K562 (cell line): ENCODE data around the gene MTOR. TPM values are rescaled to one million over a fixed set of nuclear protein-coding genes. Genes with fewer than 3 reads are reported as not detected.

Experiments used
- KLF13 ChIP-seq: fragments of 450-650 bp; IDR thresholded peaks from 2 replicates; pipeline ENCODE4 v1.6.1; 2016; ENCODE audit warnings: missing genetic modification characterization, low read depth, mild to moderate bottlenecking, missing compliant biosample characterization, moderate library complexity, borderline replicate concordance
- MXD1 ChIP-seq: fragments of 250-450 bp; sonication (Bioruptor Pico); IDR thresholded peaks from 2 replicates; pipeline ENCODE4 v1.8.0; 2021; ENCODE audit warnings: borderline replicate concordance, mild to moderate bottlenecking, moderate library complexity; ENCODE audit not compliant: poor library complexity, severe bottlenecking
- PKNOX1 ChIP-seq: fragments of 450-650 bp; IDR thresholded peaks from 2 replicates; pipeline ENCODE4 v1.6.1; 2016
- POLR3G ChIP-seq: IDR thresholded peaks from 2 replicates; pipeline ENCODE4 v1.6.1; 2011; ENCODE audit not compliant: insufficient read length, insufficient replicate concordance; ENCODE audit errors: extremely low read depth
- RBM34 ChIP-seq: fragments of 200-400 bp; formaldehyde crosslinking; IDR thresholded peaks from 2 replicates; pipeline ENCODE4 v1.6.1; 2018; ENCODE audit warnings: low read length, borderline replicate concordance; ENCODE audit not compliant: insufficient read depth
- TCF7L2 ChIP-seq: fragments of 150-350 bp; IDR thresholded peaks from 2 replicates; pipeline ENCODE4 v1.6.1; 2016; ENCODE audit warnings: low read depth, mild to moderate bottlenecking, low read length, moderate library complexity
- USF2 ChIP-seq: sonication (generic); formaldehyde crosslinking; IDR thresholded peaks from 2 replicates; pipeline ENCODE4 v1.5.0; 2020; ENCODE audit warnings: missing genetic modification reagents
- WHSC1 ChIP-seq: IDR thresholded peaks from one replicate; pipeline ENCODE4 v1.6.1; 2012; ENCODE audit warnings: low read length, control low read depth, inconsistent platforms
- ZBTB26 ChIP-seq: fragments of 450-650 bp; formaldehyde crosslinking; IDR thresholded peaks from 2 replicates; pipeline ENCODE4 v1.4.0; 2022; ENCODE audit warnings: missing genetic modification characterization
- ZNF318 ChIP-seq, 2 experiments: fragments of 450-650 bp; IDR thresholded peaks; 2 replicates each; pipeline ENCODE4 v1.6.1; 2016; ENCODE audit warnings: mild to moderate bottlenecking in 2 of 2, borderline replicate concordance in 1 of 2, low read depth in 1 of 2, moderate library complexity in 1 of 2
- ZNF395 ChIP-seq: fragments of 200-800 bp; sonication (Bioruptor generic); IDR thresholded peaks from 2 replicates; pipeline ENCODE4 v1.6.1; 2017; ENCODE audit warnings: missing genetic modification characterization, missing compliant biosample characterization
- polyA plus RNA-seq, 8 experiments: library from polyadenylated mRNA; depleted of rRNA in 4 of 8; stranded (reverse) in 5 of 8; unstranded in 3 of 8; fragments of >200 nt; fragmentation: Nextera tagmentation in 2 of 8; fragmentation: Illumina TruSeq in 1 of 8; extraction: Ambion mirVana in 2 of 8; extraction: Trizol in 1 of 8; gene quantifications; 2 replicates each; pipeline versions ENCODE4 v1.2.1 to v1.2.3, GENCODE V29; 2011 to 2014; ENCODE audit warnings: inconsistent platforms in 1 of 8, missing spikeins in 1 of 8
- total RNA-seq, 7 experiments: library from RNA; depleted of rRNA in 6 of 7; stranded (reverse); fragments of >200 nt in 6 of 7; fragmentation: Illumina TruSeq in 2 of 7; extraction: Trizol in 2 of 7; gene quantifications; 2 replicates each; pipeline versions ENCODE4 v1.2.1 to v1.2.3, GENCODE V29; 2011 to 2021; ENCODE audit warnings: low replicate concordance in 1 of 7

Gene MTOR
- total and polyA plus RNA-seq, 9 of the 15 experiments (the other 6 are each of a cell fraction or from before 2014, with no cell fraction given) = 11.4 to 71.4 (median 52.2) TPM

GRCh38 chr1:11059968-11060830 lies 202.2 kb downstream of the MTOR start, which contains the start of gene SRM (continued):
- no peak for TF ChIP-seq POLR3G
- TF ChIP-seq PKNOX1 = peak; percentile 23; the same call in 1 of the 2 replicates
- TF ChIP-seq KLF13 (tag) = no peak
- no peak for TF ChIP-seq TCF7L2
- peak; percentile 70 for TF ChIP-seq USF2 (CRISPR knock-in tag)
- peak; percentile 98 for TF ChIP-seq ZNF395 (CRISPR knock-in tag)
- no peak for TF ChIP-seq ZNF318 (IDR thresholded peaks at IDR 0.05; ENCODE audit: borderline replicate concordance in 1 of 2, low read depth in 1 of 2)
- TF ChIP-seq MXD1 (CRISPR knock-in tag) = peak; percentile 100
- no peak for TF ChIP-seq RBM34
- no peak for TF ChIP-seq WHSC1
- no peak for TF ChIP-seq ZBTB26 (CRISPR knock-in tag)
